HG03045 (cell line): ENCODE results near the gene FOXP2.

Experiments used
- ATAC-seq: cut with Tn5 transposase; IDR thresholded peaks from one replicate; pipeline ENCODE4 v1.9.1; 2021; ENCODE audit warnings: mild to moderate bottlenecking, moderate library complexity; ENCODE audit not compliant: unreplicated experiment

The FOXP2 gene

GRCh38 chr7:114650491-114650890, 235.9 kb downstream of the FOXP2 start:
- ATAC-seq, result no peak

- no peak for ATAC-seq
These were observed 237.4 kb downstream of the FOXP2 start for GRCh38 chr7:114652041-114652440.

- no peak for ATAC-seq
These were observed 238.9 kb downstream of the FOXP2 start for GRCh38 chr7:114653364-114654088.

- no peak for ATAC-seq
These were observed 241.9 kb downstream of the FOXP2 start for GRCh38 chr7:114656466-114656865.

GRCh38 chr7:114657279-114657678, 242.7 kb downstream of the FOXP2 start:
- no peak for ATAC-seq

- no peak for ATAC-seq
These were observed 243.6 kb downstream of the FOXP2 start for GRCh38 chr7:114658216-114658615.

GRCh38 chr7:114659409-114660125, 245.0 kb downstream of the FOXP2 start:
- no peak for ATAC-seq

GRCh38 chr7:114660126-114660486, 245.5 kb downstream of the FOXP2 start:
- ATAC-seq, result no peak

GRCh38 chr7:114660753-114661152, 246.1 kb downstream of the FOXP2 start:
- no peak for ATAC-seq

GRCh38 chr7:114662002-114662677, 247.5 kb downstream of the FOXP2 start:
- ATAC-seq, result no peak

- no peak for ATAC-seq
These were observed 248.9 kb downstream of the FOXP2 start for GRCh38 chr7:114663502-114663901.

GRCh38 chr7:114670676-114671075, 256.1 kb downstream of the FOXP2 start:
- ATAC-seq, result no peak

GRCh38 chr7:114671563-114672123, 257.0 kb downstream of the FOXP2 start:
- ATAC-seq, result no peak

- no peak for ATAC-seq
These were observed 263.5 kb downstream of the FOXP2 start for GRCh38 chr7:114678116-114678515.

- no peak for ATAC-seq
These were observed 272.6 kb downstream of the FOXP2 start for GRCh38 chr7:114687238-114687637.

GRCh38 chr7:114688443-114689055, 273.9 kb downstream of the FOXP2 start:
- no peak for ATAC-seq

- no peak for ATAC-seq
These were observed 274.8 kb downstream of the FOXP2 start for GRCh38 chr7:114689406-114689805.

- ATAC-seq, result no peak
These were observed 277.0 kb downstream of the FOXP2 start for GRCh38 chr7:114691605-114692004.

- ATAC-seq, result no peak
These were observed 280.6 kb downstream of the FOXP2 start for GRCh38 chr7:114695182-114695581.

GRCh38 chr7:114700247-114700928, 285.8 kb downstream of the FOXP2 start:
- no peak for ATAC-seq

GRCh38 chr7:114703677-114704076, 289.1 kb downstream of the FOXP2 start:
- no peak for ATAC-seq
